GM18498 (cell line): ENCODE results near the gene NEXN.
A peak's percentile ranks its signal among the peaks of the same experiment; 100 is the strongest.
"Not testable (repeated sequence)": the region's sequence is repeated elsewhere in the genome, so short reads cannot be mapped to it uniquely, and the experiment has no call there.

ENCODE experiments used
- ATAC-seq: cut with Tn5 transposase; IDR thresholded peaks from one replicate; pipeline ENCODE4 v1.9.1; 2021; ENCODE audit warnings: mild to moderate bottlenecking, moderate library complexity; ENCODE audit not compliant: unreplicated experiment

NEXN gene

DNA sequence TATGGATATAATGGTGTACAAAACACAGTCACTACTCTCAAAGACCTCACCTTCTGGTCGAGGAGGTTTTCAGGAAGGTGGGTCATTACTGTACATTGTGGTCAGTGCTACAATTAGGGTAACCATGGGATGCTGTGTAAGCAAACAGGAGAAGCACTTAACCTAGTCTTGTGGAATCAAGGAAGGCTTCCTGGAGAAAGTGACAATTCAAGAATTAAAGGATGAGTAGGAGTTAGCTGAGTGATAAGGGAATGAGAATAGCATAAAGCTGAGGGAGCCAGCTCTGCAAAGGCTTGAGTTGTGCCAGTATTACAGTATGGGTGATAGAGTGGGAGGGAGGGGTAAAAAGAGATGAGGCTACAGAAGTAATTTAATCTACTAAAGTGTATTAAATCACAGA, 17.2 kb downstream of the NEXN start:
- no peak for ATAC-seq

DNA sequence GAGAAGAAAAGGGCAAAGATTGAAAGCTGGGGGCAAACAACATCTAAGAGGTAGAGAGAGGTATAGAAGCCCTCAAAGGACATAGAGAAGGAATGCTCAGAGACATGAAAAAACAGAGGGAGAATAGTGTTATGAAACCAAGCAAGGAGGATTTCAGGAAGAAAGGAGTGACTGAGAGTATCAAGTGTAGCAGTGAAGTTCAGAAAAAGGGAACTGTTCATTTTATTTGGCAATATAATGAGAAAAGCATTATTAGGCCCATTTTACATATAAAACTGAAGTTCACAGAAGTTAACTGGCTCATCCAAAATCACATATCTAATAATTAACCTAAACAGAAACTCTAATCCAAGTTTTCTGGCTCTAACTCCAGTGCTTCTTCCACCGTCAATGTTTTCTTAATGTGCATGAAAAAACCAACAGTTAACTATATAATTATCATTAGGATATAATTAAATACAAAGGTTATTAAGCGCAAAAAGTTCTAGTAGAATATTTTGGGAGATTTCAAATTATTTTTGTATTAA, 17.7 kb downstream of the NEXN start:
- no peak for ATAC-seq

GRCh38 chr1:77906624-77907023, 18.2 kb downstream of the NEXN start:
- no peak for ATAC-seq

- no peak for ATAC-seq
Observed at GRCh38 chr1:77910116-77910515, 21.7 kb downstream of the NEXN start.

GRCh38 chr1:77918918-77919317, 30.5 kb downstream of the NEXN start:
- ATAC-seq, result not testable (repeated sequence)

DNA sequence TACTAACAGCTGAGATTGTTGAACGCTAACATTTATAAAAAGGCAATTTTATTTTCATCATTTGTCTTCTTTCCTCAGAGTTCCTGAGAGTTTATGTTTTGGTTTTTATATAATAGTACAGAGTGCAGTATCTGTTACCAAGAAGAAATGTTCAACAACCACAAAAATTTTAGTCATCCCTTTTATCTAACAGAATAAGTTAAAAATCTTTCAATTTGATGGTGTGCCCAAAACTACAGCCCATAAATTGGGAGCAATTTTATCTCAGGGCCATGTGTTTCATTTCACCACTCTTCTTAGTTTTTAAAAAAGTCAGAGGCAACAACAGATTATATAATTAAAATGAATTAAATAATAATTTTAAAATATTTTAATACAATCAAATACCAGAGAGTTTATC, 37.1 kb downstream of the NEXN start:
- no peak for ATAC-seq

- ATAC-seq, result no peak
Observed at GRCh38 chr1:77925956-77926355, 37.5 kb downstream of the NEXN start.

DNA sequence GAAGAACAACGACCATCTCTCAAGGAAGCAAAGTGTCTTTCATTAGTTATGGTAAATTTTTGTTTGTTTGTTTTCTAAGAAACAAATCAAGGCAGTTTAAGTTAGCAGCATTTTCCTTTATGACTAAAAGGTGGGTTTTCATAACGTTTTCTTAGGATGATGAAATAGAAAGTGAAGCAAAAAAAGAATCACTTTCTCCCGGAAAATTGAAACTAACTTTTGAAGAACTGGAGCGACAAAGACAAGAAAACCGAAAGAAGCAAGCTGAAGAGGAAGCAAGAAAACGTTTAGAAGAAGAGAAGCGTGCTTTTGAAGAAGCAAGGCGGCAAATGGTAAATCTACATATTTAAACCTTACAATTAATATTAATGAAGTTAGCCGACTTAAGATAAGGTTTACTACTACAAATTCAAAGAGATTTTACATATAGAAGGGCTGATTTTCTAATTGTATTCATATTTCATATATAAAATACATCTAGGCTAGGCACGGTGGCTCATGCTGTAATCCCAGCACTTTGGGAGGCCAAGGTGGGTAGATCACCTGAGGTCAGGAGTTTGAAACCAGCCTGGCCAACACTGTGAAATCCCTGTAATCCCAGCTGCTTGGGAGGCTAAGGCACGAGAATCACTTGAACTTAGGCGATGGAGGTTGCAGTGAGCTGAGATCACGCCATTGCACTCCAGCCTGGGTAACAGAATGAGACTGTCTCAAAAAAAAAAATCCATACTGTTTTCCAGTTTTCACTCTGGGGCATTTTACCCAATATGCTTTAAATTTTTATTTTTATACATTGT, 38.3 kb downstream of the NEXN start:
- no peak for ATAC-seq

DNA sequence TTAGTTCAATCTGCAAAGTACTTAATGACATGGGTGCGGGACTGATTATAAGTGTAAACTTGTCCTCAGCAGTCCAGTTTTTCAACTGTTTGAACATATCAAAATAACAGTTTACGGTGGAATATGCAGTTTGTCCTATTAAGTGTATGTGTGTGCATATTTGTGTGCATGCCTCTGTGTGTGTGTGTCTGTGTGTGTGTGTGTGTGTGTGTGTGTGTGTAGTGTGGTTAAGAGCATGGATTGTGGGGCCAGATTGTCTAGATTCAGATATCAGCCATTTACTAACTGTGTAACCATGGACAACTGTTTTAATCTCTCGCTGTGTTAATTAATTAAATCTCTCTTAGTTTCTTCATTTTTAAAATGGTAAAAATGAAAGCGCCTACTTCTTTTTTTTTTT, 39.0 kb downstream of the NEXN start:
- ATAC-seq, result no peak

DNA sequence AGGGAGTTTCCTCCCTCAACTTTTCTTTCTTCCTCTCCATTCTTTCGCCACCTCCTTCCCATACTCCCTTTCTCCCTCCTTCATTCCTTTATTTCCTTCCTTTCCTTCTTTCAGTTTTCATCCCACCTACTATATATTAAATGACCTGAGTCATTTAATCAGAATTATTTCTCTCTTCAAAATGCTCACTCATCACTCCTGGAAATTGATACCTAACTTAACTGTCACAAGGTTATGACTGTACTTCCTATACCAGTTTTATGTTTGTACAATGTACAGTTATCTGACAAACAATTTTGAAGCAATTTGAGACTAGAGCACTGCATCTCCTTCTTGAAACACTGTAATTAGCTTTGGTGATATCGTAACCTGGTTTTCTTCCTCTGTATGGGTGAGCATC, 41.4 kb downstream of the NEXN start:
- ATAC-seq, result no peak

GRCh38 chr1:77938651-77939050, 50.2 kb downstream of the NEXN start:
- no peak for ATAC-seq

GRCh38 chr1:77940921-77941570, 52.6 kb downstream of the NEXN start:
- no peak for ATAC-seq

- ATAC-seq, result no peak
Observed at GRCh38 chr1:77942400-77943140, 54.1 kb downstream of the NEXN start.

GRCh38 chr1:77945345-77945744, 56.9 kb downstream of the NEXN start:
- ATAC-seq, result no peak

DNA sequence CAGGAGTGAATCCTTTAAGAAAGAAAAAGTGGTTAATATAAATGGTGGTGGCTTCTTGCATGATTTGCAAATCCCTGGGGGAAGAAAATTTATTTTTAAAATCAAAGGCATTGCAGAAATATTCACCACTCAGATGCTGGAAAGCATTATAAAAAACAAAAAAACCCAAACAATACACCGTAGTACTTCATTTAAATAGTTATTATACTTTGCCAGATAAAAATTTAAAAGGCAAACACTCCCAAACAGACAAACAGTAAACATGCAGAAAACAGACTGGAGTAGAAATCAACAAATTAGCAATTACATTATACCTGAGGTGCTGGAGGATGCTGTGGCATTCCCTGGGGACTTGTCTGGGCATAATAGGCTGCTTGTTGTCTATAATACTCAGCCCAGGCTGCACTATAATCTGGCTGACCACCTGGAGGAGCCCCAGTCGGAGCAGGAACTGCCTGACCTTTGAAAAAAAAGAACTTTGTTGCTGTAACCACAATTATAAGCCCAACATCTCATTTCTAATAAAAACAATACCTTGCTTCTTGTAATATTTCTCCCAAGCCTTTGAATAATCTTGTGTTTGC, 60.5 kb downstream of the NEXN start:
- no peak for ATAC-seq

DNA sequence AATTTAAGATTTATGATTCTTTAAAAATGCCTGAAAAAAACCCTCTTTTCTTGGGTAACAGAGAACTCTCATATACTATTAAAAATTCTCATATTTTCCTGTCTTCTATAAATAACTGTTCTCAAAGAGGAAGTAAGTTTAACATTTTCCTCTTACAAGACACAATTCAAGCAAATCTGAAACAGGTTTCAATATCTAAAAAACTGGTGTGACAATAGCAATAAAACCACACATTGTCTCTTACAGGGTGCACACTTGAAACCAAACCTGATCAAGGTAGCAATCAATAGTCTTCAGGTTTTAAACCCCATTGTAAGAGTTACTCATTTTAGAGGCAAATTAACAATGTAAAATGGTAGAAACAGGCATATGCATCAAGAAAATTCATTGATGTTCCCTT, 62.4 kb downstream of the NEXN start:
- peak; percentile 85 for ATAC-seq

DNA sequence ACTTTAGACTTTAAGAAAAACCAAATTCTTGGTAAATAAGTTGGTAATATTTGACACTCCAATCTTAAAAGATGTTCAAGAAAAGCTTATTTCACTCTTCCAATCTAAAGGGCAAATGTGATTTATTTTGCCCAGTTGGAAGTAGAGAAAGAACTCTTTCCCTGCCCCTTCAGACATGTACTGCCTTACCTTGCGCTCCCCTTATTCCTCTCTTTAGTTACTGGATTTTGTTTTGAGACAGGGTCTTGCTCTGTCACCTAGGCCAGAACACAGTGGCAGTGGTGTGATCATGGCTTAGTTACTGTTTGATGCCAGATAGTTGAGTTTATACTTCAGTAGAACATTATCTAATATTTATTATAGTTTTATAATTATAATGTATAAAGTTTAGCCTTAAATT, 62.9 kb downstream of the NEXN start:
- ATAC-seq, result no peak

DNA sequence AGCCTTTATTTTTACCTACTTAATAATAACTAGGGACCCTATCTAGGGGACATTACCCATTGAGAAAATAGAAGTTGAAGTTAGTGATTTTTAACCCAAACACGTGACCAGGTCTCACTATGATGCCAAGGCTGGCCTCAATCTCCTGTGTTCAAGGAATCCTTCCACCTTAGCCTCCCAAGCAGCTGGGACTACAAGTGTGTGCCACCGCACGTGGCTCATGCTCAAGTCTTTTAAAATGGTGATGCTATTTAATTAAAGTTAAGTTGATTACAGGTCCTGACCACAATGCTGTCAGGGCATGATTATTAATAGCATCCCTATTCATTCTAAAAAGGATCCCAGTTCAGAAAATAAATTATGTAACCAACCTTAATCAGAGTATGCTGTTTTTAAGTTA, 65.5 kb downstream of the NEXN start:
- no peak for ATAC-seq

DNA sequence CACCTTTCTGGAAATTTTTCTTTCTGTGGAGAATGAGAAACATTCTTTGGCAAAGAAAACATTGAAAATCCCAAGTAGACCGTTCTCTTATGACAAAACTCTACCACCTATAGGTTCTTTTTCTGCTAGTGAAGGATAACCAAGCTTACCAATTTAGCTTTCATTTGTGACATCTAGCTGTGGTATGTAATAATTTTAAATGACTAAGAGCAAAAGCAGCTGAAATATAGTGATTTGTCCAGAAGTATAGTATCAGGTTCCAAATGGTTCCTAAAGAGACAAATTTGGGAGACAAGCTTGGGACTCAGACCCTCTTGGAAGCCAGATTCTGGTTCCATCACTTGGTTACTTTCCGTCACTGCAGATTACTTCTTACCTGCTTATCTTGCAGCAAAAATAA, 66.1 kb downstream of the NEXN start:
- no peak for ATAC-seq

DNA sequence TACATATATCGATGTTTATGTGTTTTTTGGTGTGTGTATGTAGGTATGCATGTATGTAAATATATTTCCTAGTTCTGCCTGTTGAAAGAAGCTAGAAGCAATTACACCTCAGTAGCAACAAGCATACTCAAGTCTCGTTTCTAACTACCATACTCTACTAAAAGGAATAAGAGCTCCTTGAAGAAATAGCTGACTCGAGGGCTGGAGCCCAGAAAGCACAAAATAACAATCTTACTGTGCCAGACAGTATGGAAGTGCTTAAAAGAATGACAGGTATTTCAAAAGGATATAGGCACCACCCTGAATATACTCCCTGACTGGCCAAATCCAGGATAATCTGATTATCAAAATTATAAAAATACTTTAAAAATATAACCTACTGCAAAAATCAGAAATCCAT, 67.3 kb downstream of the NEXN start:
- no peak for ATAC-seq

DNA sequence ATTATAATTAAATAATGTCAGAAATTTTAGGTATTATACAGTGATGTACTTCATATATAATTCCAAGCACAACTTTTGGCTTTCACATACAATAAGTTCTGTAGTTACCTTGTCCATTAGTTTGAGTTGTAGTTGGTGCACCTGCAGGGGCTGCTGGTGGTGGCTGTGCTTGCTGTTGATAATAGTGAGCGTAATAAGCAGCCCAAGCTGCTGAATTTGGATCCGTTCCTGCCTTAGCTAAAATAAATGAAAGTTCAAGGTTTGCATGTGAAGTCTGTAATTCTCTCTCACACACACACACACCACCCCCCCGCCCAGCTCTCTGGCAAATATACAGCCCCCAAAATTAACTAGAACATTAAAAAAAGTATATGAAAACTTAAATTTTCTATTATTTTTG, 68.0 kb downstream of the NEXN start:
- ATAC-seq, result no peak
